Stimulated activated CD8-positive, alpha-beta memory T cell treated with anti-CD3 and anti-CD28 coated beads, Interleukin-4, amount 100 ng/mL, for 24 hours (primary cell): ENCODE results near the gene ZHX3.

ENCODE experiments used
- DNase-seq: peaks from one replicate; pipeline ENCODE4 v3.0.0-alpha.2; 2020; ENCODE audit warnings: low read depth

The ZHX3 gene

GRCh38 chr20:41150664-41151063, 166.9 kb downstream of the ZHX3 start:
- no peak for DNase-seq

DNA sequence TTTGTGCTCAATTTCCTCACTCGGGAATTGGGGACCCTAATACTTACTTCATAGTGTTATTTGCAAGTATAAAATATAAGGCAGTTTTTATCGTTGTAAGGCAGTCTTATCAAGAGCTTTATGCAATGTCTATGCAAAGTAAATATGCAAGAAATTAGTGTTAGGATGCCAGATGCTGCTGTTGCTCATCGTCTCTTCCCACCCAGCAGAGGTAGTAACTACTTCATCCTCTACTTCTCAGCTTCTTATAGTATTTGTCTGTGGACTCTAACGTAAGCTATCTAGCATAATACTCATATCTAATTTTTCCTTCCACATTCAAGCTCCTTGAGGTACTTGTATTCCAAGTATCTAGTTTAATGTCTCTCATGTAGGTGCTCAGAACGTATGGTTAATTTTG, 168.6 kb downstream of the ZHX3 start:
- no peak for DNase-seq

GRCh38 chr20:41147767-41148191, 169.8 kb downstream of the ZHX3 start:
- no peak for DNase-seq

DNA sequence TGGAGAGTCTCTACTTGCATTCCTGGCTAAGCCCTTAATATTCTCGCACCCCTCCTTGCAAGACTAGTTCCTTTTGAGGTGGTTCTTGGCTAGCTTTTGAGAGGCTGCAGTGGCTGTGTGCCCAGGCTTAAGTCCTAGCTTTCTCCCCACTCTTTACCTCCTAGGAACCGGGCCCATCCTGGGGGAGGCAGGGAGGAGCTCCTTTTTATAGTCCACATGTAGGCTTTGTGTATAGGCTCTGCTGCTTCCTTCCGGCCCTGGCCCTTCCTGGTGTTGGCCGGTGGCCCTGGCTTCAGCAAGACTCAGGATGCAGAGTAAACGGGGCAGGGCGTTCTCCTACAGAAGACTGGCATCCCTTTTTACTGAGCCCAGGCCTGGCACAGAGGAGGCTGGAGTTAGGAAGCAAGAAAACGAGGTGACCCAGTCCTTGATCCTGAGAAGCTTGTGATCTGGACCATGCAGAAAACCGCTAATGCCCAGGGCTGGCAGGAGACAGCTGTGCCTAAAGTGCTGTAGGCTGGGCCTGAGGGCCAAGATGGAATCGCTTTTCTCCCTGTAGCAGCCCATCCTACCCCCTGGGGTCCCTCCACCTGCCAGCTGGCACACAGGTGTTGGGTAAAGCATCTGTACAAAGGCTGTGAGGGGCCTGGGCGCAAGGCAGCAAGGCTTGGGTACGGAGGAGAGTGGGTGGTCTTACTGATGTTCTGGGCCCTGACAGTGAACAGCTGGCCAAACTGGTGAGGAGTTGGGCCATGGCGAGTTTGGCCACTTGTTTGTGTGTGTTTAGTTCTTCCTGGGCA, 171.5 kb downstream of the ZHX3 start:
- DNase-seq, result no peak

- DNase-seq, result no peak
These were observed 172.2 kb downstream of the ZHX3 start for GRCh38 chr20:41145317-41145716.

DNA sequence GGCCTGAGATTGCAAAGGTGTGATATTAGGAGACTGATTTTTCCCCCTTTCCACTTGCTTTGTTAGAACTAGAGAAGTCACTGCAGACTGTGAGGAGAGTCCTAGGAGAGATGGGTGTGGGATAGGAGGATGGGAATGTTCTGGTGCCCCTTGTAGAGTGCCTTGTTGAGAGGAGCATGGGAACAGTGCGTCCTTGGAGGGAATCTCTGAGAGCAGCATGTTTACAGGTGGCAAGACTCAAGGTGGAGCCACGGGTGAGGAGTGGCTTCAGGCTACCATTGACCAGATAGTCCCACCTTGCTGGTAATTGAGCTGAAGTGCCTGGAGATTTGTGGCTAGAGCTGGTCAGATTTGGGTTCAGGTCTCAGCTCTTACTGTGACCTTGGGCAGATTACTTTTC, 174.2 kb downstream of the ZHX3 start:
- no peak for DNase-seq

- DNase-seq, result no peak
These were observed 174.6 kb downstream of the ZHX3 start for GRCh38 chr20:41142919-41143318.

- DNase-seq, result no peak
These were observed 175.3 kb downstream of the ZHX3 start for GRCh38 chr20:41142245-41142644.

GRCh38 chr20:41141153-41141815, 176.2 kb downstream of the ZHX3 start:
- DNase-seq, result no peak

DNA sequence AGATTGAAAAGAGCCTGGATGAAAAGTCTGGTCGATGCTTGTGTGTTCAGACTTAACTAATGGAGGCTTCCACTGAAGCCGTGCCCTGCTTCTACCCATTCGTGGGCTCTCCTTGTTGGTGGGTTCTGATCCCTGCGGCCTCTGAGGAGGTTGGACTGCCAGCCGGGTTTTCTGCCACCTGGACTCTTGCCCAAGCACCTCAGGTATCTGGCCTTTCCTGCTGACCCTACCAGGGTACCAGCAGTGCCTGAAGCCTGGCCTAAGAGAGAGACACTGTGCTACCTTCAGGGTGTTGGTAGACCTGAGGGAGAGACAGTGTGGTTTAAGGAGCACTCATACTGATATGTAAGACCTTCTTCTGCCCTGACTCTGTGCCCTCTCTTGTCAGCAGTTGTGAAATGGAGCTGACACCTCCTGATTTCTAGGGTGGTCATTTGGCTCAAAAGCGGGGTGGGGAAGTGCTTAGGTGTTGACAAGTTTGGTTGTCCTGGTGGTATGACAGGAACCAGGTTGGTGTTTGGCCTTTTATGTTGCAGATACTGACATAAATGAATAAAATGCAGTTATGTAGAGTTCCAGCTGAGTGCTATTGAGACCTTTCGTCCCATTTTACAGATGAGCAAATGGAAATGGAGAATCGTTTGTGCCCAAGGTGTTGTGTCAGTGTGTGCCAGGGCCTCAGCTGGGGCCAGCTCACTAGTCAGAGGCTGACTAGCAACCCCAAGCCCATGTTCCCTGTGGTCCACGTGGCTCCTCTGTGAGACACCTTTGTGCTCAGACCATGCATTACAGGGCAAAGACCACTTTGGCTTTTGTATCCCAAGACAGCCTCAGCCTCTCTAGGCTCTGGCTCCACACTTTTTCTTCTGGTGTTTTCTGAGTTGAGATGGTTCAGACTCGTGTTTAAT, 177.1 kb downstream of the ZHX3 start:
- DNase-seq, result no peak

- DNase-seq, result no peak
These were observed 178.1 kb downstream of the ZHX3 start for GRCh38 chr20:41139227-41140093.

DNA sequence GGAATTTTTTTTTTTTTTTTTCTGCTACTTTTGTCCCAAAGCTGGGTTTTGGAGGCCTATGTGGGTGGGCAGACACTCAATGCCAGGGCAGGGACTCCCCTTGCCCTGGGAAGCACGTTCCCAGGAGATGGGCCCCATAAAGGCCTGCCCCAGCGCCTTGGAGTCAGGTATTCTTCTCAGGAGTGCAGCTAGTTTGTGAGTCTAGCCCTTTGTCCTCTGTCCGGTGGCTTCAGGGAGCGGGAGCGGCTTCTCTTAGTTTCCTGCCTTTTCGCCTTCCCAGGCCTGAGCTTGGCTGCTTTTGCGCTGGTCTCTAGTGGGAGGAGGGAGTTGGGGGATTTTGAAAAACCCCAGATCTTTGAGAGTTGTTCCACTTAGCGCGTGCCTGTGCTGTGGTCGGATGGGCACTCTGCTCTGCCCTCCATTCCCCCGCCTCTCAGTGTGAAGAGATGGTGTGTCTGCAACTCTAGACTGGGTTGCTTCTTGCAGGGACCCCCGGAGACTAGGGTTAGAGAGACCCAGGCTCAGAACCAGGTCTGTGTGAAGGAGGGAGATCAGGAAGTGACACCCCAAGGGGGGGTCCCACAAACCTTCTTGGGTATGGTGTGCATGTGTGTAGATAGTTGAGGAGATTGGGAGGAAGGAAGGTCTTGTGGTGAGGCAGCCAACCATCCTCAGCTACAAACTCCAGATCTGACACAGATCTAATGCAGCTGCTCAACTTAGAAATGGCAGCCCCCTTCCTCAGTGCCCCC, 178.9 kb downstream of the ZHX3 start:
- no peak for DNase-seq

GRCh38 chr20:41137614-41138474, 179.7 kb downstream of the ZHX3 start:
- DNase-seq, result peak; percentile 47

DNA sequence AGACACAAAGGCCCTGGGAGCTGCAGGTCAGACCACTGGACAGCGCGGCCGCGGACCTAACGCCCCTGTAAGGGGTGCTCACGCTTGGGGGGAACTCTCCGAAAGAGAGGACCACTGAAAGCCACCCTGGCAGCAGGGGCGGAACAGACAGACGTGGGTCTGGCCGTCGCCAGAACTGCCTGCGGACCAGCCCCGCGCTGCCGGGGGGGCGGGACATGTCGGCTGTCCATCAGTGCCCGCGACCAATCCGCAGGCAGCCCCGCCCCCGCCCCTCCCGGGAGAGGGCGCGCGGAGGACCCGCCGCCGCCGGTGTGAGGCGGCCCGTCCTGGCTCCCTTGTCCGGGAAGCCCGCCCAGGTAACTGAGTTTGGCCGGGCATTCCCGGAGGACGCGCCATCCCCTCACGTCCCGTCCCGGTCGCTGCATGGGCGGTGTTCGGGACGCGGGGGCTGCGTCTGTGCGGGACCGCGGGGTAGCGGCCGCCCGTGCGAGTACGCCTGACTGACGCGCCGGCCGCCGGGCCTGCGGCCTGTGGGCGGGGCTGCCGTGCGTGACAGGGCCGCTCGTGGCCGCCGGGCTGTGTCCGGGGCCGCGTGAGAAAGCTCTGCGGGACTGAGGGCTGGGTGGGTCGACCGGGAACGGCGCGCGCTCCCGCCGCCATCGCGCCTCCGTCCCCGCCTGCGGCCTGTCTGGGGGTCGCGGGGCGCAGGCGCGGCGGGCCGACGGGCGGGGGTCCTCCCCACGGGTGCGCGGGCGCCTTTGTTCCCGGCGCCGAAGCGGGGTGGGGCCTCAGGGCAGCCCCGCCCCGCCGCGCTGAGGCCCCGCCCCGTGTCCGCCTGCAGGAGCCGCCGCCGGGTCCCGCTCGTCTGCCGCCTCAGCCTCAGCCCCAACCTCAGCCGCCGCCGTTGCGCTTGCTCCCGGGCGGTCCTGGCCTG, 180.6 kb downstream of the ZHX3 start, which contains the start of gene PLCG1:
Gene PLCG1, plus strand, starts transcription at position 864 of the 934 bp plus-strand sequence. CDS start 99 bp downstream, outside the sequence.
- DNase-seq, result peak; percentile 82

DNA sequence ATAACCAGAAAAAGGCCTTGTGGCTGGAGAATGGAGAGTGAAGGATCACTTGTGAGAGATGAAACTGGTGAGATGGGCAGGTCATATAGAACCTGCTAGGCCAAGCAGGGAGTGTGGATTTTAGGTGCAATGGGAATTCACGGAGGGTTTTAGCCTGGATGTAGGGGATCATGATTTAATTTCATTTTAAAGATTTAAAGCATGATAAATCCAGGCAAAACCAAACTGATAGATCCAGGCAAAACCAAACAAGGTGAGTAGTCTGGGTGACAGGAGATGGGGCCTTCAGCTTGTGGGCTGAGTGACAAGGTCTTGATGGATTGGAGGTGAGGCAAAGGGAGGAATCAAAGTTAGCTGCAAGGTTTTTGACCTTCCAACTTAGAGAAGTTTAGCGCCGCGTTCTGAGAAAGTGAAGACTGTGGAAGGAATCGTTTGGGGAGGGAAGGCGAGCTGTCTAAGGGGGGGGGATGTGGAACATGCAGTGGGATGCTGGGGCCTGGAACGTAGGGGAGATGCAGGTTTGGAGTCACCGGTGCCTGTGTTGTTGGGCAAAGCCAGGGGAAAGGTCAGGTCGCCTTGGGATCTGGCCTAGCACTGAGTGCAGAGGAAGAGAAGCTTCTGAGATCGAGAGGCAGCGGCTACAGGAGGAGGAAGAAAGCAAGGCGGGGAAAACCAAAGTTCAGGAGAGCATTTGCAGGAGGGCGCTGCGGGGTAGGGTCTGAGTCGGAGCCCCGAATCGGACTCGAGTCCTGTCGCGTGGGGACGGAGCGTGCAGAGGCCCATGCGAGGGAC, 181.4 kb downstream of the ZHX3 start:
- DNase-seq, result no peak

DNA sequence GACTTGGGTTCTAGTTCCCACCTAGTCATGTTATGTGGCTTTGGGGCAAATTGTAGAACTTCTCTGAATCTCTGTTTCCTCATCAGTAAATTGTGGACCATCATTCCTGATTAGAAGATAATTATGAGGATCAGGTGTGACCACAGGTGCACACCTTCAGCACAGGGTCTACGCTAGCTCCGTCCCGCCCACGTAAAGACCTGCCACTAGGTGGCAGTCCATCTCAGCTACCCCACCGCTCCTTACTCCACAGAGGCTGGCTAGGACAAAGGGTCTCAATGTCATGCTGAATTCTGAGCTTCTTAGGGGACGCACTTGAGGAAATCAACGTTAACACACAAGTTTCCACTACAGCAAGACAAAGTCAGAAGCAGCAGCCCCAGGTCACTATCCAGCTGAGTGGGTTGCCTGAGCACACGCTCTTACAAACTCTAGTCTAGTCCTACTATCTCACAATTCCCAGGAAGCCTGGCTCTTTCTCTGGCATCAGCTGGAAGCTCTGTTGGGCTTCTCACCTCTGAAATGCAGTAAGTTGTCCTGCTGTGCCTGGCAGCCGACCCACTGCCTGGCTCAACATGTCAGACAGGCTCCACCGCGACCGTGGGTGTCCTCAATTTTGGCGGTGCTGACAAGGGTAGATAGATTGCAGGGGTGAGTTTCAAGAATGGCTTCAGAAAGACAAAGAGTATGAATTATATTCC, 182.2 kb downstream of the ZHX3 start:
- peak; percentile 44 for DNase-seq
